ENCODE data around the gene UQCRC1. TPM values are rescaled to one million over a fixed set of nuclear protein-coding genes. Genes with fewer than 3 reads are reported as not detected.

UQCRC1 gene
- total RNA-seq, 6 donors from 2014 or later, result 119 to 239 (median 154) TPM

DNA sequence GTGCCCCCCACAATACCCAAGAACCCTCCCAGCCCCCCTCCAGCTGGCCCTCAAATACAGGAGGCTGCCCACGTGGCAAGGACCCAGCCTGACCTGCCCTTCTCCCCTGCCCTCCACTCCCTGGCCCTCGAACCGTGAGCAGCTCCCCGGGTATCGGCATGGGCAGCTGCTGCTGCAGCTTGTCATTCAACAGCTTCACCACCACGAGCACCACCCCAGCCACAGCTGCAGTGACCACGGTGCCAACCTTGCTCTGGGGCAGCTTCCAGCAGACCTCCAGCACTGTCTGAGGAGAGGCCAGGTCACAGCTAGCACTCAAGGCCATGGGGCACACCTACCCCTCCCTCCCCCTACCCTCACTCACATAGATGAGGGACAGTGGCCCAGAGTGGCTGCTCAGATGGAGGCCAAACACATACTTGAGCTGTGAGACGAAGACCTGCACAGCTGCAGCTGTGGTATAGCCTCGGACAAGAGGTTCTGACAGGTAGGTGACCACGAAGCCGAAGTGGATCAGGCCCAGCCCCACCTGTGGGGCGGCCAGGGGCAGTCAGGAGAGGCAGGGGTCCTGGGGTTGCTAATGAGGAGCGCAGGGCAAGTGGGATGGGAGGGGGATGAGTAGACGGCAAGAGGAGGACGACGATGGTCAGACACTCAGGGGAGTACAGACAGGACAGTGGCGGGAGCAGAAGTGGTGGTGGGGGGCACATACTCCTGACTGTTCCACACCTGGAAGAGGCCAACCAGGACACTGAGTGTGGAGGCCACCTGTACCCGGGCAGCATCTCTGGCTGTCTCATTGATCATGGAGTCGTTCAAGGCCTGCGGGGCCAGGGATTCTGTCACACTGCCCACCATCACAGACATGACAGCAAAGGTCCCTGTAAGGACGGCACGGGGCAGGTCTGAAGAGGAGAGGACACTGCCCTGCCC lies 22.3 kb upstream of the UQCRC1 start:
- ATAC-seq (ENCODE audit: low FRiP score in 2 of 2) (no peak), DNase-seq (no peak)
- H3K9me3 ChIP-seq, result no peaks in the 10 kb centered on the region
- H3K27me3 ChIP-seq, result no peaks in the 10 kb centered on the region
- H3K27ac ChIP-seq, result no peak overlapping the region
- 91 to 98% methylated on average over 15 to 22 of the region's 22 CpGs for WGBS, 2 donors
- no peak overlapping the region for H3K4me3 ChIP-seq
- TF ChIP-seq EP300 (IDR thresholded peaks at IDR 0.05) (no peak), POLR2A (IDR thresholded peaks at IDR 0.05) (no peak), POLR2AphosphoS5 (IDR thresholded peaks at IDR 0.05) (no peak)
- TF ChIP-seq, protein P1, sequence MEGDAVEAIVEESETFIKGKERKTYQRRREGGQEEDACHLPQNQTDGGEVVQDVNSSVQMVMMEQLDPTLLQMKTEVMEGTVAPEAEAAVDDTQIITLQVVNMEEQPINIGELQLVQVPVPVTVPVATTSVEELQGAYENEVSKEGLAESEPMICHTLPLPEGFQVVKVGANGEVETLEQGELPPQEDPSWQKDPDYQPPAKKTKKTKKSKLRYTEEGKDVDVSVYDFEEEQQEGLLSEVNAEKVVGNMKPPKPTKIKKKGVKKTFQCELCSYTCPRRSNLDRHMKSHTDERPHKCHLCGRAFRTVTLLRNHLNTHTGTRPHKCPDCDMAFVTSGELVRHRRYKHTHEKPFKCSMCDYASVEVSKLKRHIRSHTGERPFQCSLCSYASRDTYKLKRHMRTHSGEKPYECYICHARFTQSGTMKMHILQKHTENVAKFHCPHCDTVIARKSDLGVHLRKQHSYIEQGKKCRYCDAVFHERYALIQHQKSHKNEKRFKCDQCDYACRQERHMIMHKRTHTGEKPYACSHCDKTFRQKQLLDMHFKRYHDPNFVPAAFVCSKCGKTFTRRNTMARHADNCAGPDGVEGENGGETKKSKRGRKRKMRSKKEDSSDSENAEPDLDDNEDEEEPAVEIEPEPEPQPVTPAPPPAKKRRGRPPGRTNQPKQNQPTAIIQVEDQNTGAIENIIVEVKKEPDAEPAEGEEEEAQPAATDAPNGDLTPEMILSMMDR (IDR thresholded peaks at IDR 0.05), result no peak
- peaks cover 5 to 63% (median 38%) of the 10 kb centered on the region in 4 donors for H3K36me3 ChIP-seq
- H3K4me1 ChIP-seq, result peaks cover 18 to 26% (median 23%) of the 10 kb centered on the region in 4 donors

- TF ChIP-seq EP300 (IDR thresholded peaks at IDR 0.05), result no peak
- no peak for TF ChIP-seq POLR2AphosphoS5 (IDR thresholded peaks at IDR 0.05)
- TF ChIP-seq POLR2A (IDR thresholded peaks at IDR 0.05), result no peak
- TF ChIP-seq, protein P1 (IDR thresholded peaks at IDR 0.05), result no peak
- Histone ChIP-seq H3K27me3 (no peaks in the 10 kb centered on the region), H3K9me3 (no peaks in the 10 kb centered on the region), H3K27ac (no peak overlapping the region), H3K36me3 (peaks cover 5 to 73% (median 43%) of the 10 kb centered on the region in 4 donors), H3K4me1 (peaks cover 11 to 17% (median 14%) of the 10 kb centered on the region in 4 donors), H3K4me3 (no peak overlapping the region)
- no peak for ATAC-seq (ENCODE audit: low FRiP score in 2 of 2)
- WGBS, 2 donors, result 95 to 96% methylated on average over 12 of the region's 12 CpGs
- DNase-seq, result no peak
These were observed 21.4 kb upstream of the UQCRC1 start for GRCh38 chr3:48630833-48631232.

DNA sequence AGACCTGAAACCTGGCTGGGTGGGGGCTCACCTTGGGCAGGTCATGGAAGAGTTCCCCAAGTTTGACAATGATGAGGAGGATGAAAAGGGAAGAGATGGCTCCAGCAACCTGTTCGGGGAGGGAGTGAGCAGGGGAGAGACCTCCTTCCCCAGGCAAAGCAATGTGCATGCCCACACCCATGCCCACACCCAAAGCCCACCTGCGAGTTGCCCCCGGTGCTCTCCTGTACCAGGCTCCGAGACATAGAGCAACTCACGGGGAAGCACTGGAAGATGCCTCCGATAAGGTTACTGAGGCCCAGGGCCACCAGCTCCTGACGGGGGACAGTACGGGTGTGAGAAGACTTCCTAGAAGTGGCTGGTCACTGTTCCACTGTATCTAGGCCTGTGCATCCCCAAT lies 21.0 kb upstream of the UQCRC1 start:
- Histone ChIP-seq H3K27ac (no peak overlapping the region), H3K27me3 (no peaks in the 10 kb centered on the region), H3K4me1 (peaks cover 11 to 16% (median 13%) of the 10 kb centered on the region in 4 donors), H3K36me3 (peaks cover 5 to 76% (median 47%) of the 10 kb centered on the region in 4 donors), H3K9me3 (no peaks in the 10 kb centered on the region), H3K4me3 (no peak overlapping the region)
- DNase-seq (no peak), ATAC-seq (ENCODE audit: low FRiP score in 2 of 2) (no peak)
- TF ChIP-seq POLR2AphosphoS5 (IDR thresholded peaks at IDR 0.05) (no peak), POLR2A (IDR thresholded peaks at IDR 0.05) (no peak), EP300 (IDR thresholded peaks at IDR 0.05) (no peak)
- TF ChIP-seq, protein P1 (IDR thresholded peaks at IDR 0.05), result no peak
- WGBS, 2 donors, result 97 to 98% methylated on average over 5 to 8 of the region's 8 CpGs

DNA sequence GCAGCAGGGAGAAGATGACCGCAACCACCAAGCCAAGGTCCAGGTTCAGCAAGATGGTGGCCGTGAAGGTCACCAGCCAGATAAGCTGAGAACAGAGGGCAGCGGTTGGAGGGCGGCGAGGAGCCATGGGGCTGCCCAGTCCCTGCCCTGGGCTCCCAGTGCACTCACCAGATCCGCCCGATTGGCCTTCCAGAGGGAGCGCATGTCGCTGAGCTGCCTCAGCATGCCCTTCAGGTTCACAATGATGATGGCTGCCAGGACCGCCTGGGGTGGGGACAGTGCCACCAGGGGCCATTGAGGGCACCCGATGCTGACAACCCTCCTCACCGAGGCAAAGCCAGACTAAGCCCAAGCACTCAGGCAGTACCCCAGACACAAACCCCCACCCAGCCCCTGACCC lies 20.4 kb upstream of the UQCRC1 start:
- no peaks in the 10 kb centered on the region for H3K27me3 ChIP-seq
- H3K4me1 ChIP-seq, result peaks cover 11 to 15% (median 12%) of the 10 kb centered on the region in 4 donors
- H3K4me3 ChIP-seq, result no peak overlapping the region
- TF ChIP-seq POLR2A (IDR thresholded peaks at IDR 0.05), result no peak
- no peak for TF ChIP-seq POLR2AphosphoS5 (IDR thresholded peaks at IDR 0.05)
- TF ChIP-seq, protein P1 (IDR thresholded peaks at IDR 0.05), result no peak
- TF ChIP-seq EP300 (IDR thresholded peaks at IDR 0.05), result no peak
- no peak overlapping the region for H3K27ac ChIP-seq
- 96 to 100% methylated on average over 1 to 12 of the region's 12 CpGs for WGBS, 2 donors
- no peaks in the 10 kb centered on the region for H3K9me3 ChIP-seq
- H3K36me3 ChIP-seq, result peaks cover 5 to 81% (median 52%) of the 10 kb centered on the region in 4 donors
- ATAC-seq (ENCODE audit: low FRiP score in 2 of 2) (no peak), DNase-seq (no peak)

Measured in upper lobe of left lung (tissue), 6 donors.